Measurements from ENCODE around the gene GNG12. TPM values are rescaled to one million over a fixed set of nuclear protein-coding genes. Genes with fewer than 3 reads are reported as not detected.
A peak's percentile ranks its signal among the peaks of the same experiment; 100 is the strongest.

GNG12 gene
- total RNA-seq, 1 experiment from 2014 or later = 117 TPM

DNA sequence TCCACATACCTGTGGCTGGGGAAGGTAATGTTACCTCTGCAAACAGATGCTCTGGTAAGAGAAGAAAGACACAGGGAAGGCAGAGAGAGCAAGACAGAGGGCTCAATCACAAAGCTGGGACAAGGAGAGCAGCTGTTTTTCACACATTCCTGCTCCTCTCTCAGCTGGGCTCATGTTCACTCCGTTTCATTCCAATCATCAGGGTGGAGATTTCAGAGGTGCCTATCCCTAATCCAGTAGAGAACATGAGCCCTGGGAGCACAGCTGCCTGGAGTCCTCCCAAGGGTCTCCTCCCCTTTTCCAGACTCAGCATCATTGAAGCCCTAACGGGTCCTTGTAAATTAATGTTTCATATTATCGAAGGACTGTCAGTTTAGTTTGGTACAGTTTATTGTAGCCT lies 128.9 kb downstream of the GNG12 start:
- ChIA-PET CTCF (interaction anchor here (0.7 to 2.5 kb wide), 6 partner anchors 19 to 475 kb away, joined by 4 to 10 read pairs (median 4); no protein-coding TSS in a partner anchor), POLR2A (interaction anchor here (0.8 to 3.1 kb wide), 4 partner anchors 13 to 80 kb away, joined by 3 to 9 read pairs (median 4); no protein-coding TSS in a partner anchor)
- TF ChIP-seq, protein P1, sequence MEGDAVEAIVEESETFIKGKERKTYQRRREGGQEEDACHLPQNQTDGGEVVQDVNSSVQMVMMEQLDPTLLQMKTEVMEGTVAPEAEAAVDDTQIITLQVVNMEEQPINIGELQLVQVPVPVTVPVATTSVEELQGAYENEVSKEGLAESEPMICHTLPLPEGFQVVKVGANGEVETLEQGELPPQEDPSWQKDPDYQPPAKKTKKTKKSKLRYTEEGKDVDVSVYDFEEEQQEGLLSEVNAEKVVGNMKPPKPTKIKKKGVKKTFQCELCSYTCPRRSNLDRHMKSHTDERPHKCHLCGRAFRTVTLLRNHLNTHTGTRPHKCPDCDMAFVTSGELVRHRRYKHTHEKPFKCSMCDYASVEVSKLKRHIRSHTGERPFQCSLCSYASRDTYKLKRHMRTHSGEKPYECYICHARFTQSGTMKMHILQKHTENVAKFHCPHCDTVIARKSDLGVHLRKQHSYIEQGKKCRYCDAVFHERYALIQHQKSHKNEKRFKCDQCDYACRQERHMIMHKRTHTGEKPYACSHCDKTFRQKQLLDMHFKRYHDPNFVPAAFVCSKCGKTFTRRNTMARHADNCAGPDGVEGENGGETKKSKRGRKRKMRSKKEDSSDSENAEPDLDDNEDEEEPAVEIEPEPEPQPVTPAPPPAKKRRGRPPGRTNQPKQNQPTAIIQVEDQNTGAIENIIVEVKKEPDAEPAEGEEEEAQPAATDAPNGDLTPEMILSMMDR (IDR thresholded peaks at IDR 0.05; ENCODE audit: unreplicated experiment) = no peak
- Mint-ChIP-seq H3K4me3 (ENCODE audit: unreplicated experiment) (no peak overlapping the region), H3K36me3 (ENCODE audit: insufficient read depth, unreplicated experiment) (peaks cover 42% of the 10 kb centered on the region), H3K27ac (ENCODE audit: low read depth, unreplicated experiment) (no peak overlapping the region), H3K4me1 (ENCODE audit: insufficient read depth, unreplicated experiment) (peaks cover 18% of the 10 kb centered on the region), H3K9me3 (ENCODE audit: unreplicated experiment) (no peaks in the 10 kb centered on the region), H3K27me3 (ENCODE audit: insufficient read depth, unreplicated experiment) (no peaks in the 10 kb centered on the region)
- BruUV-seq (replicated peaks) = no TSS peak
- DNase-seq (ENCODE audit: unreplicated experiment) = no peak
- intact Hi-C loops (cut with micrococcal nuclease) = no loop called here

DNA sequence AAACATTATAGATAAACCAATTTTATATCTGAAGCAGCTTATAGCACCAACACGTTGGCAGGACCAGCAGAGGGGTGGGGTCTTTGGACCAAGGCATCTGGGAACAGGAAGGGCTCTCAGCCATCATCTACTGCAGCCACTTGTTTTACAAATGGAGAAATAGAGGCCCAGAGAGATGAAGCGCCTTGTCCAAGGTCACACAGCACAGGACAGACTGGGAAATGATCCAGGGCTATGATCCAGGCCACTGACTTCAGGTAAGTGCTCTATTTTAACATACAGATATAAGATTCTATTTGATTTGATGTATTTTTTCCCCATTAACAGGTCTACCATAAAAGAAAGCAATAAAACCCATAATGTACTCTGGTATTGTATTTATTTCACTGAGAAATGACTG lies 131.4 kb downstream of the GNG12 start:
- TF ChIP-seq, protein P1 (IDR thresholded peaks at IDR 0.05; ENCODE audit: unreplicated experiment) = no peak
- no peak for DNase-seq (ENCODE audit: unreplicated experiment)
- Mint-ChIP-seq H3K27ac (ENCODE audit: low read depth, unreplicated experiment) (no peak overlapping the region), H3K27me3 (ENCODE audit: insufficient read depth, unreplicated experiment) (no peaks in the 10 kb centered on the region), H3K4me3 (ENCODE audit: unreplicated experiment) (no peak overlapping the region), H3K36me3 (ENCODE audit: insufficient read depth, unreplicated experiment) (peaks cover 53% of the 10 kb centered on the region), H3K4me1 (ENCODE audit: insufficient read depth, unreplicated experiment) (peaks cover 9% of the 10 kb centered on the region), H3K9me3 (ENCODE audit: unreplicated experiment) (no peaks in the 10 kb centered on the region)
- ChIA-PET CTCF (interaction anchor here (0.6 to 0.9 kb wide), 3 partner anchors 13 to 169 kb away, joined by 3 read pairs; no protein-coding TSS in a partner anchor), POLR2A (interaction anchor here (1.1 to 1.3 kb wide), 4 partner anchors 13 to 49 kb away, joined by 3 to 5 read pairs (median 4); no protein-coding TSS in a partner anchor)
- intact Hi-C loops (cut with micrococcal nuclease) = no loop called here
- no TSS peak for BruUV-seq (replicated peaks)

DNA sequence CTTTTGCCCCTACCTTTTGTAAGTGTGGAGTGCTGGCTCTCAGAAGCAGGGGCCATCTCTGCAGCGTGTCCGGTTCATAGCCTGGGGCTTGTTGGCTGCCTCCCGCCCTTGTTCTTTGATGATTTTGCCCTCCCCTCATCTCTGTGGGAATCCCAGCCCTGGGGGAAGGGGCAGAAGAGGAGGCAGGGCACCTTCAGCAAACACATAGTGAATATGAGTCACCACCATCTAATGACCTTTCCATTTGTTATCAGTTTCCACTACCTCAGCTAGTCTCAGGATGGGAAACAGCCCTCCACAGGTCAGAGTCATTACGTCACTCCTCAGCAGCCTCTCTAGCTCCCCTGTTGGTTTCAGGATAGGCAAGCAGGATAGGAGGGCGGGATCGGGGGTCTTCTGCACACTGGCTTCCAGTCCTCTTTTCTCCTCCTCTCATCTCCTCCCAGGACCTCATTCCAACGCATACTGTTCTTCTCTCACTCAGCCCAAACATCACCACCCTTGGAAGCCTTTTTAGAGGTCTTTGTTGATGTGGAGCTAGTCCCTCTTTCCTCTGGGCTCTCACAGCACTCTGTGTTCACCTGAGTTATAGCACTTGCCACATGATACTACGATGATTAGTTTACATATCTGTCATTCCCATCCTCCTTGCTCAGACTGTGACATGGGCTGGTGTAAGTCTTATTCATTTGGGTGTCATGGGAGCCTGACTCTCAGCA lies 132.4 kb downstream of the GNG12 start:
- H3K27ac Mint-ChIP-seq (ENCODE audit: low read depth, unreplicated experiment) = no peak overlapping the region
- ChIA-PET CTCF (interaction anchor here (0.6 to 1.1 kb wide), 4 partner anchors 59 to 629 kb away, joined by 3 to 5 read pairs (median 3); no protein-coding TSS in a partner anchor), POLR2A (interaction anchor here (0.7 to 1.4 kb wide), 3 partner anchors 14 to 50 kb away, joined by 3 to 4 read pairs (median 3); no protein-coding TSS in a partner anchor)
- TF ChIP-seq, protein P1 (IDR thresholded peaks at IDR 0.05; ENCODE audit: unreplicated experiment) = no peak
- intact Hi-C loops (cut with micrococcal nuclease) = no loop called here
- no TSS peak for BruUV-seq (replicated peaks)
- no peak overlapping the region for H3K4me3 Mint-ChIP-seq (ENCODE audit: unreplicated experiment)
- H3K36me3 Mint-ChIP-seq (ENCODE audit: insufficient read depth, unreplicated experiment) = peaks cover 43% of the 10 kb centered on the region
- H3K4me1 Mint-ChIP-seq (ENCODE audit: insufficient read depth, unreplicated experiment) = peaks cover 9% of the 10 kb centered on the region
- DNase-seq (ENCODE audit: unreplicated experiment) = peak; percentile 50
- H3K9me3 Mint-ChIP-seq (ENCODE audit: unreplicated experiment) = no peaks in the 10 kb centered on the region
- no peaks in the 10 kb centered on the region for H3K27me3 Mint-ChIP-seq (ENCODE audit: insufficient read depth, unreplicated experiment)

DNA sequence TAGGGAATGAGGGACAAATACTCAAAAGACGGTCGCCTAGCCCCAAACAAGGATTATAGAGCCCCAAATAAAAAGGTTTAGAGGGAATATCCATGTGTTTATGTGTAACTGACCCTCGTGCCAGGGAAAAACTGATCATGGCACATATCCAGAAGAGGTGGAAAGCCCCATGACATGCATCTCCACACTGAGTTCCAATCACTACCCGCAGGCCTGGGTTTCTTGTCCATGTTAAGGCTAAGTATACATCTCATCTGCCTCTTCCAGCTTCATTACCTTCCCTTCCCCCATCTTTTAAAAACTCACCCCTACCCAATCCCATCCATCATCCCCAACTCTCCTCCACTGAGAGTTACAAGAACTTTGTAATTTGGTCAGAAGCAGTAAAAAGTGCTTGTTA lies 133.0 kb downstream of the GNG12 start:
- no peak for DNase-seq (ENCODE audit: unreplicated experiment)
- POLR2A ChIA-PET = interaction anchor here (0.6 to 1.4 kb wide), 4 partner anchors 13 to 1218 kb away, joined by 3 to 5 read pairs (median 4); no protein-coding TSS in a partner anchor
- CTCF ChIA-PET = interaction anchor here (0.6 to 0.7 kb wide), 2 partner anchors 76 to 164 kb away, joined by 3 read pairs; no protein-coding TSS in a partner anchor
- no peak overlapping the region for H3K27ac Mint-ChIP-seq (ENCODE audit: low read depth, unreplicated experiment)
- H3K4me1 Mint-ChIP-seq (ENCODE audit: insufficient read depth, unreplicated experiment) = peaks cover 9% of the 10 kb centered on the region
- no TSS peak for BruUV-seq (replicated peaks)
- peaks cover 37% of the 10 kb centered on the region for H3K36me3 Mint-ChIP-seq (ENCODE audit: insufficient read depth, unreplicated experiment)
- no peak overlapping the region for H3K4me3 Mint-ChIP-seq (ENCODE audit: unreplicated experiment)
- TF ChIP-seq, protein P1 (IDR thresholded peaks at IDR 0.05; ENCODE audit: unreplicated experiment) = no peak
- H3K27me3 Mint-ChIP-seq (ENCODE audit: insufficient read depth, unreplicated experiment) = no peaks in the 10 kb centered on the region
- intact Hi-C loops (cut with micrococcal nuclease) = no loop called here
- H3K9me3 Mint-ChIP-seq (ENCODE audit: unreplicated experiment) = no peaks in the 10 kb centered on the region

All from MCF 10A (cell line).